SK-N-SH treated with all-trans-retinoic acid at 6 μM for 48 hours (cell line): ENCODE measurements around the gene DLG1.

ENCODE experiments used
- ATAC-seq: fragments of 200-7000 bp; cut with Tn5 transposase; 3 replicates; pipeline ENCODE4 v1.9.1; 2020; ENCODE audit warnings: mild to moderate bottlenecking, moderate library complexity
- ARNTL ChIP-seq: fragments of 450-650 bp; formaldehyde crosslinking; IDR thresholded peaks from 2 replicates; pipeline ENCODE4 v1.5.0; 2020; ENCODE audit warnings: low read depth, mild to moderate bottlenecking, moderate library complexity, borderline replicate concordance
- BACH2 ChIP-seq: fragments of 250-450 bp; sonication (Bioruptor Pico); IDR thresholded peaks from 2 replicates; pipeline ENCODE4 v1.9.0; 2021; ENCODE audit warnings: mild to moderate bottlenecking, borderline replicate concordance
- CSDC2 ChIP-seq: fragments of 250-450 bp; sonication (Bioruptor Pico); IDR thresholded peaks from 2 replicates; pipeline ENCODE4 v1.5.0; 2020; ENCODE audit warnings: mild to moderate bottlenecking, moderate library complexity
- ESRRG ChIP-seq: fragments of 250-450 bp; sonication (Bioruptor Pico); IDR thresholded peaks from 2 replicates; pipeline ENCODE4 v1.6.1; 2021; ENCODE audit warnings: mild to moderate bottlenecking
- GLIS3 ChIP-seq: fragments of 250-450 bp; sonication (Bioruptor Pico); IDR thresholded peaks from 2 replicates; pipeline ENCODE4 v1.5.0; 2020; ENCODE audit warnings: mild to moderate bottlenecking, moderate library complexity
- ISL1 ChIP-seq: fragments of 250-450 bp; sonication (Bioruptor Pico); IDR thresholded peaks from 2 replicates; pipeline ENCODE4 v2.1.2; 2022; ENCODE audit warnings: mild to moderate bottlenecking, moderate library complexity
- PPARA ChIP-seq: fragments of 250-450 bp; sonication (Bioruptor Pico); IDR thresholded peaks from 2 replicates; pipeline ENCODE4 v1.5.0; 2020; ENCODE audit warnings: mild to moderate bottlenecking, borderline replicate concordance
- RARB ChIP-seq: fragments of 250-450 bp; sonication (Bioruptor Pico); IDR thresholded peaks from 2 replicates; pipeline ENCODE4 v1.8.0; 2021; ENCODE audit warnings: mild to moderate bottlenecking, moderate library complexity
- SNAI2 ChIP-seq: fragments of 250-450 bp; sonication (Bioruptor Pico); IDR thresholded peaks from 2 replicates; pipeline ENCODE4 v1.5.0; 2020; ENCODE audit warnings: mild to moderate bottlenecking, moderate library complexity
- TCF4 ChIP-seq: fragments of 250-450 bp; sonication (Bioruptor Pico); IDR thresholded peaks from 2 replicates; pipeline ENCODE4 v1.8.0; 2021; ENCODE audit warnings: mild to moderate bottlenecking, moderate library complexity, borderline replicate concordance
- TOX ChIP-seq: fragments of 250-450 bp; sonication (Bioruptor Pico); IDR thresholded peaks from 2 replicates; pipeline ENCODE4 v1.8.0; 2021; ENCODE audit warnings: mild to moderate bottlenecking, moderate library complexity, borderline replicate concordance
- ZC3H10 ChIP-seq: fragments of 250-450 bp; sonication (Bioruptor Pico); IDR thresholded peaks from 2 replicates; pipeline ENCODE4 v1.5.1; 2021; ENCODE audit warnings: mild to moderate bottlenecking, moderate library complexity
- ZFP3 ChIP-seq: fragments of 250-450 bp; sonication (Bioruptor Pico); IDR thresholded peaks from 2 replicates; pipeline ENCODE4 v1.5.0; 2020; ENCODE audit warnings: mild to moderate bottlenecking, moderate library complexity
- ZFP30 ChIP-seq: fragments of 450-650 bp; formaldehyde crosslinking; IDR thresholded peaks from 2 replicates; pipeline ENCODE4 v1.5.0; 2022; ENCODE audit warnings: mild to moderate bottlenecking, moderate library complexity
- ZNF565 ChIP-seq: fragments of 450-650 bp; formaldehyde crosslinking; conservative IDR thresholded peaks from 2 replicates; pipeline ENCODE4 v1.5.0; 2020; ENCODE audit warnings: low read depth, mild to moderate bottlenecking, moderate library complexity
- ZNF70 ChIP-seq: fragments of 450-650 bp; formaldehyde crosslinking; IDR thresholded peaks from 2 replicates; pipeline ENCODE4 v1.5.0; 2020; ENCODE audit warnings: mild to moderate bottlenecking, moderate library complexity
- ZNF8 ChIP-seq: fragments of 450-650 bp; formaldehyde crosslinking; IDR thresholded peaks from 2 replicates; pipeline ENCODE4 v1.5.0; 2020; ENCODE audit warnings: mild to moderate bottlenecking, moderate library complexity
- TF ChIP-seq, protein P1 (sequence below): fragments of 250-450 bp; sonication (Bioruptor Pico); IDR thresholded peaks from 2 replicates; pipeline ENCODE4 v1.8.0; 2021; ENCODE audit warnings: low read depth, mild to moderate bottlenecking, moderate library complexity, borderline replicate concordance
- TF ChIP-seq, protein P2 (sequence below): fragments of 250-450 bp; sonication (Bioruptor Pico); IDR thresholded peaks from 2 replicates; pipeline ENCODE4 v1.5.0; 2020; ENCODE audit warnings: mild to moderate bottlenecking, moderate library complexity
- TF ChIP-seq, protein P3 (sequence below): fragments of 250-450 bp; sonication (Bioruptor Pico); IDR thresholded peaks from 2 replicates; pipeline ENCODE4 v1.8.0; 2020; ENCODE audit warnings: mild to moderate bottlenecking, moderate library complexity, borderline replicate concordance
- TF ChIP-seq, protein P4 (sequence below): fragments of 250-450 bp; sonication (Bioruptor Pico); IDR thresholded peaks from 2 replicates; pipeline ENCODE4 v1.5.1; 2021; ENCODE audit warnings: mild to moderate bottlenecking, moderate library complexity
- TF ChIP-seq, protein P5 (sequence below): fragments of 250-450 bp; sonication (Bioruptor Pico); IDR thresholded peaks from 2 replicates; pipeline ENCODE4 v1.5.1; 2020; ENCODE audit warnings: low read depth, mild to moderate bottlenecking, moderate library complexity

Gene DLG1

DNA sequence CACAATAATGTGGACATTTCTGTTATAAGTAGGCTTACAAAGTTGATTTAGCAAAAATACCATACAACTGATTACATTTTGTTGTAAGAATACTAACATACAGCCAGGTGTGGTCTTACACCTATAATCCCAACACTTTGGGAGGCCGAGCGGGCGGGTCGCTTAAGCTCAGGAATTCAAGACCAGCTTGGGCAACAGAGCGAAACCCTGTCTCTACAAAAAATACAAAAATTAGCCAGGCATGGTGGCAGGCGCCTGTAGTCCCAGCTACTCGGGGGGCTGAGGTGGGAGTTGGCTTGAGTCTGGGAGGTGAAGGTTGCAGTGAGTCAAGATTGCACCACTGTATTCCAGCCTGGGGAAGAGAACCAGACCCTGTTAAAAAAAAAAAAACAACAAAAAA is 67.1 kb downstream of the DLG1 start:
- no peak for ATAC-seq

DNA sequence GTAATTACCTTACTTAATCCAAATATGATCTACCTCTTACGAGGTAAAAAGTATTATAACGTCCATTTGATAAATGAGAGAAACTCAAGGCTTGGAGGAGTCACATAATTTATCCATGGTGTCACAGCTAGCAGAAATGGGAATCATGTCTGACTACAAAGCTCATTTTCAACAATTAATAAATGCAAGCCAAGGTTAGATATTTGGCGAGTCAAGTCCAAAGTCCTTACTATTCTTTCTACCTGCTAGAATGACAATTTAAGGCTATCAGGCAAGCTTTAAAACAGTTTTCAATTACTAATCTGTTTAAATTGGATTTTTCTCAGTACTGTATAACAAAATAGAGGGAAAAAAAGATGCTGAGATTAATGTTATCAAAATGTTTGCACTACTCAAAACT is 68.6 kb downstream of the DLG1 start:
- TF ChIP-seq ZFP30 (CRISPR knock-in tag), result no peak
- TF ChIP-seq ZNF70 (CRISPR knock-in tag), result no peak
- no peak for TF ChIP-seq PPARA (CRISPR knock-in tag)
- no peak for TF ChIP-seq ZNF565 (CRISPR knock-in tag)
- TF ChIP-seq ISL1, result no peak
- TF ChIP-seq ESRRG, result no peak
- TF ChIP-seq BACH2 (CRISPR knock-in tag), result no peak
- no peak for TF ChIP-seq ARNTL (CRISPR knock-in tag)
- no peak for TF ChIP-seq TOX (CRISPR knock-in tag)
- TF ChIP-seq, protein P1, sequence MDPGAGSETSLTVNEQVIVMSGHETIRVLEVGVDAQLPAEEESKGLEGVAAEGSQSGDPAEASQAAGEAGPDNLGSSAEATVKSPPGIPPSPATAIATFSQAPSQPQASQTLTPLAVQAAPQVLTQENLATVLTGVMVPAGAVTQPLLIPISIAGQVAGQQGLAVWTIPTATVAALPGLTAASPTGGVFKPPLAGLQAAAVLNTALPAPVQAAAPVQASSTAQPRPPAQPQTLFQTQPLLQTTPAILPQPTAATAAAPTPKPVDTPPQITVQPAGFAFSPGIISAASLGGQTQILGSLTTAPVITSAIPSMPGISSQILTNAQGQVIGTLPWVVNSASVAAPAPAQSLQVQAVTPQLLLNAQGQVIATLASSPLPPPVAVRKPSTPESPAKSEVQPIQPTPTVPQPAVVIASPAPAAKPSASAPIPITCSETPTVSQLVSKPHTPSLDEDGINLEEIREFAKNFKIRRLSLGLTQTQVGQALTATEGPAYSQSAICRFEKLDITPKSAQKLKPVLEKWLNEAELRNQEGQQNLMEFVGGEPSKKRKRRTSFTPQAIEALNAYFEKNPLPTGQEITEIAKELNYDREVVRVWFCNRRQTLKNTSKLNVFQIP (CRISPR knock-in tag), result no peak
- TF ChIP-seq ZFP3 (CRISPR knock-in tag), result no peak
- TF ChIP-seq, protein P2, sequence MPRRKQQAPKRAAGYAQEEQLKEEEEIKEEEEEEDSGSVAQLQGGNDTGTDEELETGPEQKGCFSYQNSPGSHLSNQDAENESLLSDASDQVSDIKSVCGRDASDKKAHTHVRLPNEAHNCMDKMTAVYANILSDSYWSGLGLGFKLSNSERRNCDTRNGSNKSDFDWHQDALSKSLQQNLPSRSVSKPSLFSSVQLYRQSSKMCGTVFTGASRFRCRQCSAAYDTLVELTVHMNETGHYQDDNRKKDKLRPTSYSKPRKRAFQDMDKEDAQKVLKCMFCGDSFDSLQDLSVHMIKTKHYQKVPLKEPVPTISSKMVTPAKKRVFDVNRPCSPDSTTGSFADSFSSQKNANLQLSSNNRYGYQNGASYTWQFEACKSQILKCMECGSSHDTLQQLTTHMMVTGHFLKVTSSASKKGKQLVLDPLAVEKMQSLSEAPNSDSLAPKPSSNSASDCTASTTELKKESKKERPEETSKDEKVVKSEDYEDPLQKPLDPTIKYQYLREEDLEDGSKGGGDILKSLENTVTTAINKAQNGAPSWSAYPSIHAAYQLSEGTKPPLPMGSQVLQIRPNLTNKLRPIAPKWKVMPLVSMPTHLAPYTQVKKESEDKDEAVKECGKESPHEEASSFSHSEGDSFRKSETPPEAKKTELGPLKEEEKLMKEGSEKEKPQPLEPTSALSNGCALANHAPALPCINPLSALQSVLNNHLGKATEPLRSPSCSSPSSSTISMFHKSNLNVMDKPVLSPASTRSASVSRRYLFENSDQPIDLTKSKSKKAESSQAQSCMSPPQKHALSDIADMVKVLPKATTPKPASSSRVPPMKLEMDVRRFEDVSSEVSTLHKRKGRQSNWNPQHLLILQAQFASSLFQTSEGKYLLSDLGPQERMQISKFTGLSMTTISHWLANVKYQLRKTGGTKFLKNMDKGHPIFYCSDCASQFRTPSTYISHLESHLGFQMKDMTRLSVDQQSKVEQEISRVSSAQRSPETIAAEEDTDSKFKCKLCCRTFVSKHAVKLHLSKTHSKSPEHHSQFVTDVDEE (CRISPR knock-in tag), result no peak
- TF ChIP-seq, protein P3, sequence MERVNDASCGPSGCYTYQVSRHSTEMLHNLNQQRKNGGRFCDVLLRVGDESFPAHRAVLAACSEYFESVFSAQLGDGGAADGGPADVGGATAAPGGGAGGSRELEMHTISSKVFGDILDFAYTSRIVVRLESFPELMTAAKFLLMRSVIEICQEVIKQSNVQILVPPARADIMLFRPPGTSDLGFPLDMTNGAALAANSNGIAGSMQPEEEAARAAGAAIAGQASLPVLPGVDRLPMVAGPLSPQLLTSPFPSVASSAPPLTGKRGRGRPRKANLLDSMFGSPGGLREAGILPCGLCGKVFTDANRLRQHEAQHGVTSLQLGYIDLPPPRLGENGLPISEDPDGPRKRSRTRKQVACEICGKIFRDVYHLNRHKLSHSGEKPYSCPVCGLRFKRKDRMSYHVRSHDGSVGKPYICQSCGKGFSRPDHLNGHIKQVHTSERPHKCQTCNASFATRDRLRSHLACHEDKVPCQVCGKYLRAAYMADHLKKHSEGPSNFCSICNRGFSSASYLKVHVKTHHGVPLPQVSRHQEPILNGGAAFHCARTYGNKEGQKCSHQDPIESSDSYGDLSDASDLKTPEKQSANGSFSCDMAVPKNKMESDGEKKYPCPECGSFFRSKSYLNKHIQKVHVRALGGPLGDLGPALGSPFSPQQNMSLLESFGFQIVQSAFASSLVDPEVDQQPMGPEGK (CRISPR knock-in tag), result no peak
- TF ChIP-seq, protein P4, sequence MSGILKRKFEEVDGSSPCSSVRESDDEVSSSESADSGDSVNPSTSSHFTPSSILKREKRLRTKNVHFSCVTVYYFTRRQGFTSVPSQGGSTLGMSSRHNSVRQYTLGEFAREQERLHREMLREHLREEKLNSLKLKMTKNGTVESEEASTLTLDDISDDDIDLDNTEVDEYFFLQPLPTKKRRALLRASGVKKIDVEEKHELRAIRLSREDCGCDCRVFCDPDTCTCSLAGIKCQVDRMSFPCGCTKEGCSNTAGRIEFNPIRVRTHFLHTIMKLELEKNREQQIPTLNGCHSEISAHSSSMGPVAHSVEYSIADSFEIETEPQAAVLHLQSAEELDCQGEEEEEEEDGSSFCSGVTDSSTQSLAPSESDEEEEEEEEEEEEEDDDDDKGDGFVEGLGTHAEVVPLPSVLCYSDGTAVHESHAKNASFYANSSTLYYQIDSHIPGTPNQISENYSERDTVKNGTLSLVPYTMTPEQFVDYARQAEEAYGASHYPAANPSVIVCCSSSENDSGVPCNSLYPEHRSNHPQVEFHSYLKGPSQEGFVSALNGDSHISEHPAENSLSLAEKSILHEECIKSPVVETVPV (CRISPR knock-in tag), result no peak
- TF ChIP-seq GLIS3 (CRISPR knock-in tag), result no peak
- TF ChIP-seq, protein P5, sequence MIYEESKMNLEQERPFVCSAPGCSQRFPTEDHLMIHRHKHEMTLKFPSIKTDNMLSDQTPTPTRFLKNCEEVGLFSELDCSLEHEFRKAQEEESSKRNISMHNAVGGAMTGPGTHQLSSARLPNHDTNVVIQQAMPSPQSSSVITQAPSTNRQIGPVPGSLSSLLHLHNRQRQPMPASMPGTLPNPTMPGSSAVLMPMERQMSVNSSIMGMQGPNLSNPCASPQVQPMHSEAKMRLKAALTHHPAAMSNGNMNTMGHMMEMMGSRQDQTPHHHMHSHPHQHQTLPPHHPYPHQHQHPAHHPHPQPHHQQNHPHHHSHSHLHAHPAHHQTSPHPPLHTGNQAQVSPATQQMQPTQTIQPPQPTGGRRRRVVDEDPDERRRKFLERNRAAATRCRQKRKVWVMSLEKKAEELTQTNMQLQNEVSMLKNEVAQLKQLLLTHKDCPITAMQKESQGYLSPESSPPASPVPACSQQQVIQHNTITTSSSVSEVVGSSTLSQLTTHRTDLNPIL (CRISPR knock-in tag), result no peak
- TF ChIP-seq SNAI2 (CRISPR knock-in tag), result no peak
- no peak for TF ChIP-seq ZC3H10
- no peak for ATAC-seq

More for the DNA sequence above, 67.1 kb downstream of the DLG1 start:
- TF ChIP-seq, protein P3 (CRISPR knock-in tag), result no peak
- TF ChIP-seq CSDC2 (no peak), ZNF70 (CRISPR knock-in tag) (no peak), ZNF565 (CRISPR knock-in tag) (no peak), ZFP3 (CRISPR knock-in tag) (no peak), RARB (CRISPR knock-in tag) (no peak), ZC3H10 (no peak), GLIS3 (CRISPR knock-in tag) (no peak), PPARA (CRISPR knock-in tag) (no peak), TCF4 (CRISPR knock-in tag) (no peak), ESRRG (no peak), BACH2 (CRISPR knock-in tag) (no peak), TOX (CRISPR knock-in tag) (no peak), ISL1 (no peak), ZNF8 (CRISPR knock-in tag) (no peak), ZFP30 (CRISPR knock-in tag) (no peak), ARNTL (CRISPR knock-in tag) (no peak)
- TF ChIP-seq, protein P4 (CRISPR knock-in tag), result no peak
- TF ChIP-seq, protein P5 (CRISPR knock-in tag), result no peak
